T-helper 2 cell treated with Interferon-gamma antibody and Interleukin-4, amounts not matched to agents 100 ng/mL and 5 ng/mL, for 36 hours (primary cell): ENCODE data around the gene DUSP10. TPM values are rescaled to one million over a fixed set of nuclear protein-coding genes. Genes with fewer than 3 reads are reported as not detected.

ENCODE experiments used
- intact Hi-C: fragments of 100-400 bp; cut with micrococcal nuclease; formaldehyde crosslinking; loops from one replicate; pipeline ENCODE4 v1.15.1; 2023
- total RNA-seq: library from RNA; stranded (reverse); gene quantifications from 2 replicates; pipeline ENCODE4 v1.2.3, GENCODE V29; 2022

The DUSP10 gene
- total RNA-seq, 1 donor from 2014 or later: 13.9 TPM

DNA sequence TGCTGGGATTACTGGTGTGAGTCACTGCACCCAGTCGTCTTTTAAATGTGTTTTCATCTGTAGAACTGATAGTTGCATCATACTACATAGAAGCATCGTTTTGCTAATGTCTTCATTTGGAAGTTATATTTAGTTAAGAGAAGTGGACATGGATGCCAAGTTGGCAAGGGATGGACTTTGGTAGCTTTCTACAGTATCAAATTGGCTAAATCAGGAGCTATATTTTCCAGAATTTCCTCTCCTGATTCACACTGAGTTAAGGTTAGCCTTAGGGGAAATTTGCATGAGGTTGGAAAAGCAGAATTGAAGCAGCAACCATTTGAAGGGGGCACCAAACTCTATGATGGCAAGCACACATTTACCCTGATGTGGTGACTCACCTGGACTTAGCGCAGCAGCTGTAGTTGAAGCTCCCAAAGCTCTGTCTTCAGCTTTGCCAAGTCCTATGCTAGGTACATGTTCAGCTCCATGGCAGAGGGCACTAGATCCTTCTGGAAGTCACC is 43.9 kb downstream of the DUSP10 start:
- intact Hi-C loops: no loop called here

DNA sequence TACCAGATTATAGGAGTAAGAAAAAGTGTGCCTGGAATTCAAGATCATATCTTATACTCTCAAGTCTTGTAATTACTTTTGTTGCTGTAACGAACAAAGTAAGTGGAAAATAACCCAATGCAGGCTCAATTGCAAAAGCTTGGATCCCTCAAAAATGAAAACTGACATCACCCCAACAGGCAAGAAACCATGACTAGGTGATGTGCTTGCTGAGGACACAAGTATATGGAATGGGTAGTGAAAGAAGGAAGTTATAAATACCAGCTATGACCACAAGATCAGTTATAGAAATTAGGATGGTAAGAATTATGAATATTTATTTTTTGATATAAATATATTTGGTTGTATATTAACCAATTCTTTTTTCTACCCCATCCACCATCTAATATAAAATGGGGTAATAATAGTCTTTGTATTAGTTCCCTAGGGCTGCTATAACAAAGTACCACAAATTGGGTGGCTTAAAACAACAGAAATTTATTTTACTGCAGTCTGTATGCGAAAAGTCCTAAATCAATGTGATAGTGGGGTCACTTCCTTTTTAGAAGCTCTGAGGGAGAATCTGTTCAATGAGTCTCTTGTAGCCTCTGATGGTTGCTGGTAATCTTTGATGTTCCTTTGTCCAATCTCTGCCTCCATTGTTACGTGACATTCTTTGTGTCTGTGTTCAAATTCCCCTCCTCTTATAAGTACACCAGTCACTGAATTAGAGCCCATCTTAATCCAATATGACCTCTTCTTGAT is 45.0 kb downstream of the DUSP10 start:
- intact Hi-C loops: no loop called here

DNA sequence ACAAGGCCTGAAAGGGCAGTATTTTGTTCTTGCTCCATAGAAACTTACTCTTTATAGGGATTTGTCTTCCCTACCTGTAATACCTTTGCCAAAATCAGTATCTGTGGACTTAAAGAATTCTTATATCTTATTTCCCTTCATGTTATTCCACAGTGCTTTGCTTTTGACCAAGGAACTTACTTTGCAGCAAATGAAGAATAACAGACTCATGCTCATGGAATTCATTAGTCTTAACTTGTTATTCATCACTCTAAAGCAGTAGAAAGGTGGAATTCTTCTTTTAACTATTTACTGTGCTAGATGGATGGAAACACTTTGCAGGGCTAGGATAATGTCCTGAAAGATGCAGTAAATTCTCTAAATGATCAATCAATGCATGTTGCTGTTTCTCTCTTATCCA is 45.9 kb downstream of the DUSP10 start:
- intact Hi-C loops: no loop called here

DNA sequence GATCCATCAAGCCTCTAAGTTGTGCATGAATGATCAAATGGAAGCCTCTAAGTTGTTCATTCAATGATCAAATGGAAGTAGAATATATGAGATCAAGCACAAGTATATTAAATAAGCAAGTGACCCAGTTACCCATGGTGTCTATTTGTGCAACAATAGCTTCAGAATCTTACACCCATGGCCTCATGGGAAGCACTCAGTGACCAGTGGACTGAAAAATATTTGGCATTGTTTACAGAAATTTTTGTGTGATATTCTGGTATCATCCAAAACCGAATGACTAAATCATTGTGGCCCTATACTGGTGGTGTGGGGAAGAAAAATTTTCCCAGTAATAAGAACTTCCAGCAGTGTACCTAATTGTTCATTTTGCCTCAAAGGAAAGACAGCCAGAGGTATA is 46.6 kb downstream of the DUSP10 start:
- intact Hi-C loops: no loop called here

DNA sequence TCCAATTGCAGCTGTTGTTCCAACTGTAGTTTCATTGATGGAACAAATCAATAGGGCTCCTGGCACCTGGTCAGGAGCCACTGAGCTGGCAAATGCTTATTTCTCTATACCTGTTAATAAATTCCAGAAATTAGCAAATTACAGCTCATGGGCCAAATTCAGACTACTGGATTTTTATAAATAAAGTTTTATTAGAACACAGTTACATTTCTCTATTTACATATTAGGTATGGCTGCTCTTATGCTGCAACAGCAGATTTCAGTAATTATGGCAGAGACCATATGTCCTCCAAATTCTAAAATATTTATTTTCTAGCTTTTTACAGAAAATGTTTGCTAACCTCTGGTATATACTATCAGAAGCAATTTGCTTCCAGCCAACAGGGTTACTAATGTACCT is 47.8 kb downstream of the DUSP10 start:
- intact Hi-C loops: no loop called here

DNA sequence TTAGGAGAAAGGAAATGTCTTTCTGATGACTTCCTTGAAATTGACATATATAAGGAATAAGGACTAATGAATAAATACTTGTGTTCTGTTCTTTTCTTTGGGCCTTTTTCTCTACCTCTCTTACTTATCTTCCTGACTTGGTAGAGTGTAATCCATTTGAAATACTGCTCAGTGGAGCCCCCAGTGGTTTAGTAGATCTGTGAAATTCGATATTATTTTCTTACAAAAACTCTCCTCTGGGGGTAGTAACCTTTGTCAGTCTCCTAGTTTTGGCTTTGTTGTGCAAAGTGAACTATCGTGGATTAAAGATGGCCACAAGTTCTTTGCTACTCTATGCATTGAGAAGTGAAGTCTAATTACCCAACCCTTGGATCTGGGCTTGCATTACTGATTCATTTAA is 48.8 kb downstream of the DUSP10 start:
- intact Hi-C loops: no loop called here

DNA sequence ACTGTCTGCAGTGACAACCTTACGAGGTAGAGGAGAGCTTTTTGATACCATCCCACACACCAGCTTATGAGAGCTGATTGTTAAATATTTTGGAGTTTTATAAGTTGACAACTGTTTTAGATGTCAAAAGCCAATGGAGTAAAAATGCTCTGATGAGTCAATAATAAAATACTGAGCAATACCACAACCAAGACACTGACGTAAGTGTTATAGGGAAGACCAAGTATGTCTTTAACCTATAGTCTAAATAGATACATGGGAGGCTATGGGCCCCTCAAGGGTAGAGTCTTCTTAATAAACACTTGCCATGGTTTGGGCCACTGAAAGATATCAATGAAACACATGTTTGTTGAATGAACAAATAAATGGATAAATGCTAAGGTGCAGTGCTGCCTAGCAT is 49.2 kb downstream of the DUSP10 start:
- intact Hi-C loops: no loop called here

DNA sequence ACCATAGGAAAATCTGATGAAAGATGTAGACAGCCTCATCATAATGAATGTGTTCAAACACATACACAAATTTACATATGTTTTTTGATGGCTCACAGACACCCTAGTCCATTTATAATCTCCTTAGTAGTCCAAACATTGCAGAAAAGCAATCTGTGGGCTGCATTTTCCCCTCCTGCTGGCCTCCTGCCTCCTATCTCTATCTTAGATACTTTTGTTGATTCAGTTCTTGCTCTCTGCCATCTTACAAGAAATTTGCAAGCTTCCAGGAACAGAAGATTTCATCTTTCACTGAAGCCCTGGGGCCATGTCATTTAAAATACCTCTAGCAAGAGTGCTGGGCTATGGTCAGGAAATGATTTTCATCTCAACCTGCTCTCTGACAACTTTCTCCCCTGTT is 50.6 kb downstream of the DUSP10 start:
- intact Hi-C loops: no loop called here

DNA sequence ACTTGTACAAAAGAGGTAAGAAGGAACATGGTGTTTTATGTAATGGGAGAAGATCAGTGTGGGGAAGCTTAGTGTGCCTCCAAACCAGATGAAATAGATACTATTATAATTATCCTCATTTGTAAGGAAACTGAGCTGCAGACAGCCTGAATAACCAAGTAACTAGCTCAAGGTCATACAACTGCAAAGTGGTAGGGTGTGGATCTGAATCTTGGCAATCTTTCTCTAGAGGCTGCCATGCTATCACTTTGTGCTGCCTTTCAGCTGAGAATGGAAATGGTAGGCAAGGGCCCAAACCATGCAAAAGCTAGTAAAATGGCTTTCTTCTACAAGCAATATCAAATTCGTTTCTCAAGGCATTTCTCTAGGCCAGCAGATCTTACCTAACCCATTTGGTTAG is 51.0 kb downstream of the DUSP10 start:
- intact Hi-C loops: no loop called here

DNA sequence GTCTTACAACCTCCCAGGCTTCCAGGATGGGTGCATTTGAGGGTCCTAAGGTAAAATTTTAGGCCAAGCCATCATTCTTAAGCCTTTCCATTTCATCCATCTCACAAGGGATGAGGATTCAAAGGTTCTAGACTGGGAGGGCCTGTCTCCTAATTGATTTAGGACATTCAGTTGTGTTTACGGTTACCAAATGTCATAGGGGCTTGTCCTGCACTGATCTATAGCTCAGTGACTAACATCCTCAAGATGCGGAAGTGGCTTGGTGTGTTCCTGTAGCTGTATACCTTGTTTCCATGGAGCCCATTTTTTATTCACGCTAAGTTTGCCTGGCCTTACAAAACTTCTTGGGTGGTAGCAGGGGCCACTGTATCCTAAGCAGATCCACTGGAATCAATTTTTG is 52.8 kb downstream of the DUSP10 start:
- intact Hi-C loops: no loop called here

DNA sequence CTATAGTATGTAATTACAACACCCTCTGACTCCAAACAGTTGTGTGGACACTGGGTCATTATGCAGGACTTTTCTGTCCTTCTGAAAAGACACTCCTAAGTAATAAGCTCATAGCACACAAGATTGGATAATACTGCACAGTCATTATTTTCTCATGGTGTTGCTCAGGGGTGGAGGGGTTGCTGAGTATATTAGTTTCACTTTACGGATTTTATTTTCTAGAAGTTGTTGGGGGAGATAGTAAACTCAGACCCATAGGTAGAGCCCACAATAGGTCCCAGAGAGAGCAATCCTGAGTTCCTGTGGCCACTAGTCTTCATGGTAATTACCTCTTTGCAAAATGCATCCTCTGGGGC is 53.4 kb downstream of the DUSP10 start:
- intact Hi-C loops: loop anchor here (1.0 kb wide), 1 partner anchor 20 kb away; no protein-coding TSS in a partner anchor

DNA sequence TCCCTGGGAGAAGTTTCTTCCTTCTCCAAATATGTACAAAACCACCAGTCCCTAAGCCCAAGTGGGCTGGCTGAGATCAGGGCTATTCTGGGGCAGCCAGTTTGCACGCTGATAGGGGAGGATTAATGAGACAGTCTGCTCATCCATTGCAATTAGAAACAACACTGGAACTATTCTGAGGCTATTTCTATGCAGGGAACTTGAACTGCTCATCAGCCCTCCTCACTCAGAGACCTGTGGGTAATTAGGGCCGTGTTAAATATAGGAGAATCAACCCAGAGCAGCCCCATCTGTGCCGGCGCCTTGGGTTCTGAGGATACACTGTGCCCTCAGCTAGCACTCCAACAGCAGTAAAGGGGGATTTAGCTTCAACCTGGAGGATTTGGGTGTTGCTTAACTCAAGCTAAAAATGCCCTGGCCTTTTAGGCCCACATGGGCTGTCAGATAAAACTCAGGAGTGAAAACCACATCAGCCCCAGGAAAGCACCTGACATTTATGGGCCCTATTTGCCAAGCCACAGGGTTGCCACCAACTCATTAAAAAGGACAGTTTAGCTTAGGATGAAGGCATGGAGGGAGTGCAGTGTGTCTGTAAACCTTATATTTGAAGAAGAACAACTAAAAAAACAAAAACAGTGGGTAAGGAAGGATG is 53.9 kb downstream of the DUSP10 start:
- intact Hi-C loops: loop anchor here (1.0 kb wide), 1 partner anchor 20 kb away; no protein-coding TSS in a partner anchor

DNA sequence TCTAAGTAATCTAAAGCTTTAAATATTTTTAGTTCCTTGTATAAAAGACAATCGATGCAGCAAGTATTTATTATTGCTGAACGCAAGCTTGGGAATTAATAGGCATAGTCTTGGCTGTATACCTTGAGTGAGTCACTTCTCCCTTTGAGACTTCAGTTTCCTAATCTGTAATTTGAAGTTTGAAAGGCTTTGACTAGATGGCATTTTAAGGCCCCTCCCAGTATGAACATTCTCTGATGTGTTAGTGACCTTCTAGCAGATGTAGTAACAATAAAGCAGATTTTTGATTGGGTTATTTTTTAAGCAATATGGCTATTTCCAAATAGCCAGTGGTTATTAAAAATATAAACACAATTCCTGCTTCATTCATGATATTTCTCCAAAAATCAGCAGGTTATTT is 58.2 kb downstream of the DUSP10 start:
- intact Hi-C loops: no loop called here

DNA sequence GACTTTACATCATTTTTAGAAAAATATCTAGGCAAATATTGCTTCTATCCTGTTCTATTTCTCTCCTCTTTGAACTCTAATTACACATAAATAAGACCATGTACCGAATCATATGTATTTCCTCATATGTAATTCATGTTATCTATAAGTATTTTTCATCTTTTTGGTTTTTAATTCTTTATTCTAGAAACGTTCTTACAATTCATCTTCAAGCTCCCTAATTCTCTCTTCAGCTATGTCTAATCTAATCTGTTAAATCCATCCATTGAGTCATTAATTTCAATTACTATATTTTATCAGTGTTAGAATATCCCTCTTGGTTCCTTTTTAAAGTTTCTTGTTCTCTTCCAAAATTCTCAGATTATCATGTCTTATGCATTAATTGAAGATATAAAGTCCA is 61.8 kb downstream of the DUSP10 start:
- intact Hi-C loops: no loop called here

DNA sequence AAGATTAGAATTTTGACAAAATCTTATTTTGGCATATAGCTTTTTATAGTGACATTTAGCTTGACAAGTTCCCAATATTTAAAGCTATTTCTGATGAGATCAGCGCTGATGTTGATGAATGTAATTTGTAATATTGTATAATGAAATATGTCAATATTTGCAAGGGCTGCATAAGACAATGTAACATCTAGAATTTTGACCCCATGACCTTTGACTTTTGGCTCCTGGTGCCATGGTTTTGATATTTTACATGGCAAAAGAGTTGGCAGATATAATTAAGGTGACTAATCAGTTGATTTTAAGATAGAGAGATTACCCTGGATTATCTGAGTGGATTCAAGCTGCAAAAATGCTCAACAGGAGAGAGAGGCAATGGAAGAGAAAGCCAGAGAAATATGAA is 63.9 kb downstream of the DUSP10 start:
- intact Hi-C loops: no loop called here

DNA sequence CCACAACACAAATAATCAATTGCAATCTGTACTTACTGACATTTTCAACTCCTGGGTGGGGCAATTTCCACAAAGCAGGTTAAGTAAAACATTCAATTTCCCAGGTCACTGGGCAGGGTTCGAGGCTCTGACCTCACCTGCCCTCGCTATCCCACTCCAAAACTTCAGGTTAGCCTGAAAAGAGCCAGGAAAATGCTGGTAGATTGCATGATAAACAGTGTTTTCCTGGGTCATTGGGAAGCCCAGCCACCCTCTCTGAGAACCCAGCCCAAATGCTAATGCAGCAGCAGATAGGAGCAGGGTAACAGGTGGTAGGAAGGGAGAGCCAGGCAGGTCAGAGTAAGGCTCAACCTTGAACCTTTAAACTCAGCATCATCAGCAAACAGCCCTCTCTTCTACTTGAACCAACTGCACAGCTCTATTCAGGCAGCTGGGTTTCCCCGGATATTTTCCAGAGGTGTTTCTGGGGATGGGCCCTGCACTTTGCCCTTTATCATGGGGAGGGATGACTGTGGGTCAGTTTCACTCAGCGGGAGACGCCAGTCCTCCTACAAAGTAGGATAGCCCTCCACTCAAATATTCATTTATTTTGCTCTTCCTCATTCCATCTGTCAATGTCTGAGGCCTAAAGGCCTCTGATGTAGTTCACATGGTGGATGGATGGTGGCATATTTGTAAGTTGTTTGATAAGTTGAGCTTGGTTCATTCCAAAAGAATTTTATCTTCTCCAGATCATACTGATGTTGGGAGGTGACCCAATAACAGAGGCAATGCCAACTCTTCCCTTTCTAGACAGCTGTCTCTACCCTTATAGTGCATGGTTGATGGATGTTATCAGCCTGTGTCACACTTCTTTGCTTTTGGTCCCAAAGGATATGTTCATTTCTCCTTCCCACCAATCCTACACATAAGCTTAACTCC is 65.7 kb downstream of the DUSP10 start:
- intact Hi-C loops: no loop called here

DNA sequence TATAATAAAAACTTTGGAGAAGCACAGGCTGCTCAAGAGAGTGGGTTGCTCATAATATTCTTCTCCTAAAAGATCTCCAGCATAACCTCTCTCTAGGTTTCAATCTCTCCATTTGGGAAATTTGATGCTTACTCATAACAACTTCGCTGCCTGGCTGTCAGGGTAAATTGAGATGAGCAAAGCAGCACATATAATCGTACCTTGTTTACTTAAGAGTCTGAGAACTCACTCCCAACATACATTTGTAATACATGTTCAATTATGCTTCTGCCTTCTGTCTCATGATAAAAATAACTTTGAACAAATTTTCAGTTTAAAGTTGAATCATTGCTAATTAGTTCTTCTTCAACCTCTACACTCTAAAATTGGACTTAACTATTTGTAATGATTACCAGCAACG is 68.9 kb downstream of the DUSP10 start:
- intact Hi-C loops: no loop called here

DNA sequence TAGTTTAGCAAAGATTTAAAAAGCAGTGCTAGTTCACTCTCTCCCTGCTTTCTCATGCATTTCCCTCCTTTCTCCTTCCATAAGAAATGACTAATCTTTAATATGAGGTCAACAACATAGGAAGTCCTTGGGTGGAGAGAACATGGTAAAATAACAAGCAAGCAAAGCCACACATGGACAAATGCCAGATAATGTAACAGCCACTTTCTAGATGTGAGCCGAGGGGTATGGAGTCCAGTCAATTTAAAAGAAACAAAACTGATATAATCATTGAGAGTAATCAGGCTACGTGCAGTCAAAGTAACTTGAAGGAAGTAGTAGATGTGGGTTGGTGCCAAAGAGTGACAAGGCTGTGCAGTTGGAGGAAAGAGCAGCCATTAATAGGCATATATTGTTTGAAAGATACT is 69.6 kb downstream of the DUSP10 start:
- intact Hi-C loops: no loop called here

DNA sequence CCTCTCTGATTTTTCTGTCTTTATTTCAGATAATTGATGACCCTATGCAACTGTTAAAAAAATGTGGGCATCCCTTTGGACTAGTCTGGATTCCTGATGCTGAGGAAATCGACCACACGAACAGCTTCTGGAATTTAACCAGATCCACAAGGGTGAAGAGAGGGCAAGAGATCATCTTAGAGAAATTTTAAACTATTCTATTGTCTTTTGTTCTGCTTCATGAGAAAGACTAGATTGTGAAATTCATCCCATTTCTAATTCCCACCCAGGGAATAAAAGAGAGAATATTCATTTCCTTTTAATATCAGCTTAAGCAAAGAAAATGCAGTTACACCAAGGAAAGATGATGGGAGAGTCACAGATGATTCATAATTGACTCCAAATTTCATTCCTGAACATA is 71.8 kb downstream of the DUSP10 start:
- intact Hi-C loops: no loop called here

DNA sequence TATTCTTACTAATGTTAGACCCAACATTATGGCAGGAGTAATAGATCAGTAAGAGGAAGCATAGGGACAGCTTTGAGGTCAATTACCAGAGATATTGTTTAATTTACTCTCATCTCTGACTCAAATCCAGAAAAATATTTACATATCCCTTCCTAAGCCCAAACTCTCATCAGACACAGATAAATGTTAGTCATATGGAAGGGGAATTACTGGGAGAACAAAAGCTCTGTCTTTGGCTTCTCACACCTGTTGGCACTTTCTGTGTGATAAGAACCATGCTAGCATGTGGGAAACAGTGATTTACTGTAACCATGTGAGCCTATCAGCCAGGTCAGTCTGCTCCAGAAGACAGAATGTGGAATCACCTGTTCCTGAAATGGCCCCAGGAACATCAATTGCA is 72.4 kb downstream of the DUSP10 start:
- intact Hi-C loops: no loop called here

DNA sequence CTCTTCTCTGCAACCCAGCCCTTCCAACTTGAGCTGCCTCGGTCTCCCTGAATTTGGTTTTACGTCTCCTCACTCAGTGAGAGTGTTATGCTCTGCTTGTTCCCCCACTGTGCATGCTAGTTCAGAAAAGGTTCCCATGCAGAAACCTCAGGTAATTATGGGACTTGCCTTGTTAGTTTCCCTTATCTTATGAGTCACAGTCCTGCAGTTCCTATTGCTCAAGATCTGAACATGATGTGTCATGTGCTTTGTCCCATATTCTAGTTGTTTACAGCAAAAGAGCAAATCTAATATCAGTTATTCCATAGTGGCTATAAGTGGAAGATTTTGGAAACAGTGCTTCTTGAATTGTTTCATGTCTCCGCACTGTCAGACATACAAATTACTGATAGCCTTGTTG is 74.4 kb downstream of the DUSP10 start:
- intact Hi-C loops: no loop called here

DNA sequence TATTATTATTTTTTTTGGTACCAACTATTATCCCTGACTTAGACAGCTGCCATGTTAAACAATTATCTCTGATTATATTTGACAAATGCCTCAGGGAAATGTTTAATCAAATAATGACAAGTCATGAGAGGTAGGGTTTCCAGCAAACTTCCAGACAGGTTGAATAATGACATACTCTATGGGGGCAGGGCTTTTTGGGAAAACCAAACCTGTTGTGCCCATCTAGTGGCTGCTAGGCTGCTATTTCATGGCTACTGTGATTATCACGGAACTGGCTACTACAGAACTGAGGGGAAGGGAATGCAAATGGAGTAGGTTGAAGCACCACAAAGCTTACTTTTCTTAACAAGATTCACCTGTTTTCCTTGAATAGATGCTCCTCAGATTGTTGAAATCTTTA is 77.6 kb downstream of the DUSP10 start:
- intact Hi-C loops: no loop called here
